SH-SY5Y (cell line): ENCODE measurements around the gene HOXA1.

Source experiments
- GATA2 ChIP-seq: IDR thresholded peaks from 2 replicates; pipeline ENCODE4 v1.6.1; 2011; ENCODE audit warnings: mild to moderate bottlenecking, low read depth, low read length
- GATA3 ChIP-seq: IDR thresholded peaks from 2 replicates; pipeline ENCODE4 v1.6.1; 2011; ENCODE audit warnings: low read depth, mild to moderate bottlenecking, low read length, moderate library complexity

GRCh38 chr7:27118580-27118979 is 22.8 kb upstream of the HOXA1 start:
- no peak for TF ChIP-seq GATA2
- TF ChIP-seq GATA3 = no peak
